Fibroblast of mammary gland (primary cell): Measurements from ENCODE around the gene ACTMAP.

Experiments
- DNase-seq: peaks from one replicate; pipeline ENCODE4 v3.0.0-alpha.2; 2010; ENCODE audit warnings: low read depth
- H3K4me3 ChIP-seq: 2 replicates; pipeline ENCODE4 v1.5.1; 2011; ENCODE audit warnings: low read depth, mild to moderate bottlenecking, low read length, moderate library complexity; ENCODE audit not compliant: control insufficient read depth
- TF ChIP-seq, protein P1 (sequence below): conservative IDR thresholded peaks from 2 replicates; pipeline ENCODE4 v1.5.1; 2011; ENCODE audit warnings: low read depth, low read length, inconsistent platforms; ENCODE audit not compliant: control insufficient read depth, insufficient read depth

Gene ACTMAP

DNA sequence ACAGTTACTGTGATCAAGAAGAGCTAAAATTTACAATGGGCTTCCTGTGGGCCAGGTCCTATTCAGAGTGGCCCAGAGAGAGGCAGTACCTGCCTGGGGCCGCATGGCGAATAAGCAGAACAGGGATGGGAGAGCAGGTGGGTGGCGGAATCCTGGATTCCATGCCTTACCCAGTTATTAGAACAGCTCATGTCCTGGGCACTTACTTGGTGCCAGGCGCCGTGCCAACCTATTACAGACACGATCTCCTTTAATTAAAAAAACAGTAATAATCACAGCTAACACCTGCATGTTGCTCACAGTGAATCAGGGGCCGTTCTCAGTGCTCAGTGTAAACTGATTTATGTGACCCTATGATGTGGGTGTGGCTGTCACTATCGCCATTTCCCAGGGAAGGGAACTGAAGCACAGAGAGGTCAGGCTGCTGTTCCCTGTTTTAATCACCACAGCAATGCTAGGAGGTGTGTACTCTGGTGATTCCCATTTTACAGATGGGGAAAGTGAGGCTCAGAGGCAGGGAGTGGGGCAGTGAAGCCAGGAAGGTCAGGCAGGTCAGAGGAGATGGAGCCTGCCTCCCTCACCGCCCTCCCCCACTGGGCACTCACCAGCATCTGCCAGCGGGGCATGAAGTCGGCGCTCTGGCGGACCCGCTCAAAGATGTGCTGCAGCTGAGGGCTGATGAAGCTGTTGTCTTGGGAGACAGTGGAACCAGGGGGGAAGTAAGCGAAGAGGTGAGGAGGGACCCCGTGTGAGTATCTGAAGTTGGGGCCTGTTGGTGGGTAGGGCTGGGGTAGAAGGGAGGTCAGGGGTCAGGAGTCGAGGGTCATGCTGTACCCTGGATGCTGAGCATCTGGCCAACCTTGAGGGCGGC, 45.6 kb downstream of the ACTMAP start:
- no peak for DNase-seq
- TF ChIP-seq, protein P1, sequence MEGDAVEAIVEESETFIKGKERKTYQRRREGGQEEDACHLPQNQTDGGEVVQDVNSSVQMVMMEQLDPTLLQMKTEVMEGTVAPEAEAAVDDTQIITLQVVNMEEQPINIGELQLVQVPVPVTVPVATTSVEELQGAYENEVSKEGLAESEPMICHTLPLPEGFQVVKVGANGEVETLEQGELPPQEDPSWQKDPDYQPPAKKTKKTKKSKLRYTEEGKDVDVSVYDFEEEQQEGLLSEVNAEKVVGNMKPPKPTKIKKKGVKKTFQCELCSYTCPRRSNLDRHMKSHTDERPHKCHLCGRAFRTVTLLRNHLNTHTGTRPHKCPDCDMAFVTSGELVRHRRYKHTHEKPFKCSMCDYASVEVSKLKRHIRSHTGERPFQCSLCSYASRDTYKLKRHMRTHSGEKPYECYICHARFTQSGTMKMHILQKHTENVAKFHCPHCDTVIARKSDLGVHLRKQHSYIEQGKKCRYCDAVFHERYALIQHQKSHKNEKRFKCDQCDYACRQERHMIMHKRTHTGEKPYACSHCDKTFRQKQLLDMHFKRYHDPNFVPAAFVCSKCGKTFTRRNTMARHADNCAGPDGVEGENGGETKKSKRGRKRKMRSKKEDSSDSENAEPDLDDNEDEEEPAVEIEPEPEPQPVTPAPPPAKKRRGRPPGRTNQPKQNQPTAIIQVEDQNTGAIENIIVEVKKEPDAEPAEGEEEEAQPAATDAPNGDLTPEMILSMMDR, result no peak
- H3K4me3 ChIP-seq, result no peak overlapping the region

DNA sequence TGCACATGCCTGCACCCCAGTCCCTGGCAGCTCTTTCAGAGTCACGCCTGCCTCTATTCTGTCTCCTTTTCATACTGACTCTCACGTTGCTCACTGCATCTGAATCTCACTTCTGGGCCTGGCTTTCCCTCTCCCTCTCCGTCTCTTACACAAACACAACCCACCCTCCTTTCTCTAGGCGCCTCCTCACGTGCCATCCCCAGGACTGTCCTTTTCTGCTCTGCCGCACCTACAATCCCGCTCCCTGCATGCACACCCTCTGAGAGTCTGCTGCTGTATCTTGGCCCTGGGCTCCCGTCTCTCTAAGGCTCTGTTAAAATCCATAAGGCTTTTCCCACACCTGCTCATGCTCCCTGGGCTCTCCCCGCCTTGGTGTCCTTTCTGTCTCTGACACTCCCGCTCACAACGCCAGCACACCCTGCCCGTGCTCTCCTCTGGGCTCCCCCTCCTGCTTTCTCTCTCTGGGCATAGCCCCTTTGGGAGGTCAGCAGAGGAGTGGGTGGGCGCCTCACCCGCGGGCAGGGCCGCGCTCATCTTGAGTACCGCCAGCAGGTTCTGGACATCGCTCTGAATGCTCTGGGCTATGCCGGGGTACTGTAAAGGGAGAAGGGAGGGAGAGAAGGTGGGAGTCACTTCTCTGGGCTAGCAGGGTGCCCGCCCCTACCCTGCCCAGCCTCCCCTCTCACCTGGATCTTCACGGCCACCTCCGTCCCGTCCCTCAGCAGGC, 47.1 kb downstream of the ACTMAP start:
- no peak overlapping the region for H3K4me3 ChIP-seq
- TF ChIP-seq, protein P1, result no peak
- DNase-seq, result no peak

DNA sequence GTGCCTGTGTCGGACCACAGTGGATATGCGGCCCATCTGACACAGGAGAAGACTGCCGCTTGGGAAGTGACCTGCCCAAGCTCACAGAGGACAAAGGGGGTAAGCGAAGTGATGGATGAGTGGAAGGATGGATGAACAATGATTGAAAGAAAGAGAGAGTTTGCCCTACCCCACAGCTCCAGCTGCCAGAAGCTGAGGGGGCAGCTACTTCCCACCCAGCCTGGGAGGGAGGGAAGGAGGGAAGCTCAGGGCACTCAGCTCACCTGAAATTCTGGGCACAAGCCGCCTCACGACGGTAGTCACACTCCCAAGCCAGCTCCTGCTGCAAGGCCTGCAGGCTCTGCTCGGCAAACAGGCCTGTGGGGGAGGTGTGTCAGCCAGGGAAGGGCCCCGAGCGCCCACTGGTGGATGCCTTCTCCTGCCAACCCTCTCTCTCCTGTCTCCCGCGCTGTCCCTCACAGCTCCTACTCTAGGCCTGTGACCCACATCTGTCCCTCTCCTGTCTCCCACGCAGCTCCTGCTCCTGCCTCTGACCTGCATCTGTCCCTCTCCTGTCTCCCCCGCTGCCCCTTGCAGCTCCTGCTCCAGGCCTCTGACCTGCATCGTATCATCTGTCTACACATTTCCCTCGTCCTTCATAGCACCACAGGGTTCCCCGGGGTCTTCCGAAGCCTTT, 47.8 kb downstream of the ACTMAP start:
- no peak overlapping the region for H3K4me3 ChIP-seq
- DNase-seq, result no peak
- TF ChIP-seq, protein P1, result peak; percentile 19

DNA sequence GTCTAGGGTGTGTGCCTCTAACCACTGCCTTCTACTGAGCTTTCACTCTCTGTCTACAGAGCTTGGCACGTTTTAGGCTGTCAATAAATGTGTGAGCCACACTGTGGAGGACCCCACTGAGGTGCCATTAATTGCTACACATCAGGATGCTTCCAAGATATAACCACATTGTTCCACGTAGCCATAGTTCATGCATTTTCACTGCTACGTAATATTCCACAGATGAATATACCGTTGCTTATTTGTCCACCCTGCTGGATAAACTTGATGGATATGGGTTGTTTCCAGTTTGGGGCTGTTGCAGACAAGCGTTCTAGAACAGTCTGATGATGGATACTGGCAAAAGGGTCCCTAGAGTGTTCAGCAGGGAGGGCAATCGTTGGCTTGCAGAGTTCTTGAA, 48.5 kb downstream of the ACTMAP start:
- DNase-seq, result no peak
- H3K4me3 ChIP-seq, result no peak overlapping the region
- TF ChIP-seq, protein P1, result no peak

DNA sequence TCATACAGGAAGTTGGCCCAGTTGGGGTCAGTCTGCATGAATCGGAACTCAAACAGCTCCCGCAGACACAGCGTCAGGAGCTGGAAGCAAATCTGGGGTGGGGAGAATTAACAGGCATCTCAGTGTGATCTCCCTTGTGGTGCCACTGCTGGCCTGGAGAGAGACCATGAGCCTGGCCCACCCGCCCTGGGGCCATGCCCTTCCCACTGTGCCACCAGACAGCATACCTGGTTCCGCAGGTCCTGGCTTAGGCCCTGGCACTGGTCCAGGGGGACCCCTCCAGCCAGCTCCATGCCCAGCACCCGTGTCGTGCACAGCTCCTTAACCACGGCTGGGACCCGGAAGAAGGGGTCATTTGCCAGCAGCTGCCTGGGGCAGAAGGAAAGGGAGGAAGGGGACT, 50.2 kb downstream of the ACTMAP start:
- DNase-seq, result no peak
- no peak overlapping the region for H3K4me3 ChIP-seq
- TF ChIP-seq, protein P1, result no peak

DNA sequence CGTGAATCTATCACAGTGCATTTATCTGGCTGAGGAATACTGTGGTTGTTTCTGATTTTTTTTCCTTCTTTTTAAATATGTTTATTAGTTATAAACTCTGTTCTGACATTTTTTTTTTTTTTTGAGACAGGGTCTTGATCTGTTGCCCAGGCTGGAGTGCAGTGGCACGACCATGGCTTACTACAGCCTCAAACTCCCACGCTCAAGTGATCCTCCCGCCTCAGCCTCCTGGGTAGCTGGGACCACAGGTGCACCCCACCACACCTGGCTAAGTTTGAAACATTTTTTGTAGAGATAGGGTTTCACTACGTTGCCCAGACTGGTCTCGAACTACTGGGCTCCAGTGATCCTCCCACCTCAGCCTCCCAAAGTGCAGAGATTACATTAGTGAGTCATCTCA, 53.3 kb downstream of the ACTMAP start:
- no peak overlapping the region for H3K4me3 ChIP-seq
- TF ChIP-seq, protein P1, result no peak
- DNase-seq, result no peak
